GM04503 (cell line): ENCODE data around the gene CSTPP1.
A peak's percentile ranks its signal among the peaks of the same experiment; 100 is the strongest.

Source experiments
- DNase-seq: peaks from one replicate; pipeline ENCODE4 v3.0.0-alpha.2; 2012; ENCODE audit warnings: low read depth

The CSTPP1 gene

DNA sequence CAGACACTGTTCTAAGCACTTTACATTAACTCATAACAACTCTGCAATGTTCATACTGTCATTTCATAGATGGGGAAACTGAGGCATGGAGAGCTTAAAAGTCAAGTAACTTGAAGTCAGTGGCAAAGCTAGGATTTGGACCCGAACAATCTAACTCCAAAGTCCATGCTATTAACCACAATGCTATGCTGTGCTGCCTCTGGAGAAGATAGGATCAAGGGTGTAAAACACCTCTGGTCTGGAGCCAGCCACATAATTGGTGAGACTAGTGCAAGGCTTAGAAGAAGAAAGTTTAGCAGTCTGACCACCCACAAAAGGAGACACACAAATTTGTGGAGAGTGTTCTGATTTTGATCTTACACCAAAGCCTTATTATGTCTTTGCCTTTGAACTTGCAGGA, 196.4 kb downstream of the CSTPP1 start:
- no peak for DNase-seq

DNA sequence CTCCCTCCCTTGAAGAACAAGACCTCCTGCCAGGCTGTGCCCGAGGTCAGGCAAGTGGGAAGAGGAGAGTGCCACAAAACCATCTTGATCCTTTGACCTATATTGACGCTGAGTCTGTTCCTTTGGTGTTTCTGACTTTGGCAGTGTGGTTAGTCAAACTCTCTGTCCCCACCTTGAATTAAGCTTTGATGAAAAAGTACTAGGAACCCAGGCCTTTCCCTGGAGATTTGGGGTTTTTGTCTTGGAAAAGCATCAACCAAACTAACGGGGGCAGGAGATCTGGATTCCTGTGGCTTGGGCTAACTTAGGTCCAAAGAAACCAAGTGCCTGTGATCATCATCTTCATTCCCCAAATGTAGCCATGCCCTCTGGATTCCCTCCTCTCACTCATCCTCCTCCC, 199.8 kb downstream of the CSTPP1 start:
- DNase-seq: no peak

DNA sequence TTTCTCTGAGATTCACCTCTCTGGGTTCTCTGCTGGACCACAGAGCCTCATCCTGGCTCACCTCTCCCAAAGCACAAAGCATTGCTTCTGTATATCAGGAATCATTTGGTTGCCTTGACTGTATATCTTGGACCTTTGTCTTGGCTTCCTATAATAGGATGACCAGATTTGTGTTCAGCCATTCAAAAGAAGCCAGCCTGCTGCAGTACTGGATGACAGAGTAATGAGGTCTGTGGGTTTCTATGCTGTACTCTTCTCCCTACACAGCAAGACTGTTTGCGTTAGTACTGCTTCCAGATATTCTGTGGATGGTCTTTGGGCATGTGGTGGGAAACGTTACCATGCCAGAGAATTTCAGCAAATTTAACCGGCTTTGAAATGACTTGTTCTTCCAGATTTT, 200.4 kb downstream of the CSTPP1 start:
- no peak for DNase-seq

DNA sequence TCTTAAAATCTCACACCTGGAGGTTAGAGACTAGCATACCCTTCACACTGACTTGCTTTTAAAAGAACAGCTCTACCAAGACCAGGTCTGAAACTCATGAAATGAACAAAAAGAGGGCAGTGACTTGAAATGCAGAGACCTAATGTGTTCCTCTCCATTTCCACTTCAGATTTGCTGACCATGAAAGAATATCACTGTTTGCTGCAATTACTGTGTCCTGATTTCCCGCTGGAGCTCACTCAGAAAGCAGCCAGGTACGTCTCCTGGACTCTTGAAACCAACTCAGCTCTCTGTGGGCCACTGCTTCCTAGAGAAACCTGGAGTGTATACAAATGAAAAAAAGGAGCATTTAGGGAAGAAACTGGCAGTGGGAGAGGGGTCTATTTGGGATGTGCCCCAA, 200.9 kb downstream of the CSTPP1 start:
- no peak for DNase-seq

GRCh38 chr11:47139878-47140277, 203.3 kb downstream of the CSTPP1 start:
- DNase-seq: no peak

DNA sequence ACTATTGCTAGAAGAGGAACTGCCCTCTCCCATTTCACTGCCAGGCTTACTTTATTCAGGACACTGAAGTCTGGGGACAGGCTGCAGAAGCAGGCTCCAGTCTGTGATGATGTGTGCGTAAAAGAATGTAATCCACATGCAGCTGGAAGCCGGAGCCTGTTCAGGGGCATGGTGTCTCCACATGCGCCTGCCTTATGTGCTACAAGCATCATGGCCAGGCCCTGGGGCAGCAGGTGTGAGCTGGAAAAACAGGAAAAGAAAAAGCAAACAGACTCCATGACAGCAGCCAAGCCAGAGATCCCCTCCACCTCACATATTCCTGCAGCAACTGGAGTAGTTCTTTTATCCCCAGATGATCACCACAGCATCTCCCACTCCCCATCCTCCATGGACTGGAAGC, 206.8 kb downstream of the CSTPP1 start:
- peak; percentile 75 for DNase-seq

DNA sequence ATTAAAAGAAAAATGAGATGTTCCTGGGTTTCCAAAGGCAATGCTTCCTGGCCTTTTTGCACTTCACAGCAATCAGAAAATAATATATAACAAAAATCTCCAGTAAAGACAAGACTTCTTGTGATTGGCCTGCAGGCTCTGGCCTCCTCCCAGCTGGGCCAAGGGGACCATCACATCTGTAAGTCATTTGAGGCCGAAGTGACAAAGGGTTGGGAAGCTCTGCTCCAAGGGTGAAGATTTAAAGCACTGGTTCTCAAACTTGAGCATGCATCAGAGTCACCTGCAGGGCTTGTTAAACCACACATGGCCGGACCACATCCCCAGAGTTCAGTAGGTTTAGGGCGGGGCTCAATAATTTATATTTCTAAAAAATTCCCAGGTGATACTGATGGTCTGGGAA, 208.0 kb downstream of the CSTPP1 start:
- DNase-seq: no peak

DNA sequence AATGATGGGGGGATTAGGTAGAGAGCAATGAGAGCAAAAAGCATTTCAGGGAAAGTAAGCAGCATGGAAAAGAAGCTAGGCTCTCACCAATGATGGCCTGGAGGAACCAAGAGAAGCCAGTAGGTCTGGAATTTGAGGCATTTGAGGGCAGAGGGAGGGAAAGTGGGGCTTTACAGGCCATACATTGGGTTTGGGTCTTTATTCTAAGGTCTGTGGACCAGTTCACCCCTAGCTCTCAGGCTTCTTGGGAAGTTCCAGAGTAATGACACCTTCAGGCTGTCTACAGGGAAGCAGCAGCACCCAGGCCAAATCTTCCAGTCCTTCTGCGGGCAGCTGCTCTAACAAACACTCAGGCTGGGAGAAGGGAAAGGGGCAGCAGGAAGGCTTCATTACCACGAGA, 210.7 kb downstream of the CSTPP1 start:
- DNase-seq: no peak

DNA sequence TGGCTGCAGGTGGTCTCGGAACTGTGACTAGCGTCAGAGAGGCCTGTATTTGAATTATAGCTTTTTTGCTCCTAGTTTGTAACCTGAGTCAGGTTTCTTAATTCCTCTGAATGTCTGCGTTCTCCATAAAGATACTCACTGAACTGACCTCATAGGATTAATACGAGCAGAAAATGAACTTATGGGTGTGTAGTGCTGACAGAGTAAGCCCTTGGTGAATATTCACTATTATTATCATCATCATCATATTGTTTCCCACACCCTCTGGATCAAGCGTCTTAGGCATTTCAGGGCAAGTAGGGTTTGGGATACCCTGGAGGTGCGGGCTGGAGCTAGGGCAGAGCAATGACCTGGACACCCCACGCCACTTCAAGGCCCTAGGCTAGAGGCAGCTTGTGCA, 211.1 kb downstream of the CSTPP1 start:
- DNase-seq: no peak

DNA sequence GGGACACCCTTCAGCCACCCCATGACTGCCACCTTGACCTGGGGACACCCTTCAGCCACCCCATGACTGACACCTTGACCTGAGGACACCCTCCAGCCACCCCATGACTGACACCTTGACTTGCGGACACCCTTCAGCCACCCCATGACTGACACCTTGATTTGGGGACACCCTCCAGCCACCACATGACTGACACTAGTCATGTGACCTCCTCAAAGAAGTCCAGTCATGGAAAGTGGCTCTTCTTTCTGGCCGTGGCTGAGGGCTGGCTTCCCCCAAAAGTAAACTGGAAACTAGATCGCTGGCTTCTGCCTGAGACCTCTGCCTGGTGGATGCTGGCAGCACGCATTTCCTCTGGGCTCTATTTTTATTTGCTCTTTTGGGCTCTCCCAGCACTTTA, 211.7 kb downstream of the CSTPP1 start:
- DNase-seq: no peak

GRCh38 chr11:47148903-47149531, 212.5 kb downstream of the CSTPP1 start:
- DNase-seq: no peak

- DNase-seq: no peak
These were observed 213.2 kb downstream of the CSTPP1 start for GRCh38 chr11:47149782-47150181.

DNA sequence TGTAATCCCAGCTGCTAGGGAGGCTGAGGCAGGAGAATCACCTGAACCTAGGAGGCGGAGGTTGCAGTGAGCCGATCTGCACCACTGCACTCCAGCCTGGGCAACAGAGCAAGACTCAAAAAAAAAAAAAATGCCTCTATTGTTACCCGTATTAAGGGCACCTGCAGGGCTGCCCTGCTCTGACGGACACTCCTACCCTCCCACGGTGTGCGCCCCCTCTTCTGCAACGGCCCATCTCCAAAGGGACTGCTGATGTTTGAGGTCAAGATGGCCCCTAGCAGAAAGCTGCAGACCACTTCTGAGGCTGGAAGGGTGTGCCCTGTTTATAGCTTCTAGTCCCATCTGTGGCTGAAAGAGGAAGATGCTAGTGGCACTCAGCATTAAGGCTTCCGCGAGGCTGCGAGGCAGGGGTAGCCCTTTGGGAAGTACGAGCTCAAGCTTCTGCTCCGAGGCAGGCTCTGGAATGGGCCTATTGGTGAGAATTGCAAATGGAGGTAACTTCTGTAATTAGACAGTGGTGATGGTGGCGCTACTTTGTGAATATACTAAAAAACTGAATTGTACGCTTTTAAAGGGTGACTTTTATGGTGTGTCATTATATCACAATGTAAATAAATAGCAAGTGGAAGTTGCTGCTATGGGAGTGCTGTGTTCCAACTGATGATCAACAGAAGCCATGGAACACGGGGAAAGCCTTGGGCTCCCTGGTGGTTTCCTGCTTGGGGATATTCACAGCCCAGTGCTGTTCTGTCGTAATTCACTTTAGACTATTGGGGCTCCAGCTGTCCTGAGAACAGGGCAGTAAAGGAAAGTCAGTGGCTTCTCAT, 215.8 kb downstream of the CSTPP1 start:
- DNase-seq: no peak

DNA sequence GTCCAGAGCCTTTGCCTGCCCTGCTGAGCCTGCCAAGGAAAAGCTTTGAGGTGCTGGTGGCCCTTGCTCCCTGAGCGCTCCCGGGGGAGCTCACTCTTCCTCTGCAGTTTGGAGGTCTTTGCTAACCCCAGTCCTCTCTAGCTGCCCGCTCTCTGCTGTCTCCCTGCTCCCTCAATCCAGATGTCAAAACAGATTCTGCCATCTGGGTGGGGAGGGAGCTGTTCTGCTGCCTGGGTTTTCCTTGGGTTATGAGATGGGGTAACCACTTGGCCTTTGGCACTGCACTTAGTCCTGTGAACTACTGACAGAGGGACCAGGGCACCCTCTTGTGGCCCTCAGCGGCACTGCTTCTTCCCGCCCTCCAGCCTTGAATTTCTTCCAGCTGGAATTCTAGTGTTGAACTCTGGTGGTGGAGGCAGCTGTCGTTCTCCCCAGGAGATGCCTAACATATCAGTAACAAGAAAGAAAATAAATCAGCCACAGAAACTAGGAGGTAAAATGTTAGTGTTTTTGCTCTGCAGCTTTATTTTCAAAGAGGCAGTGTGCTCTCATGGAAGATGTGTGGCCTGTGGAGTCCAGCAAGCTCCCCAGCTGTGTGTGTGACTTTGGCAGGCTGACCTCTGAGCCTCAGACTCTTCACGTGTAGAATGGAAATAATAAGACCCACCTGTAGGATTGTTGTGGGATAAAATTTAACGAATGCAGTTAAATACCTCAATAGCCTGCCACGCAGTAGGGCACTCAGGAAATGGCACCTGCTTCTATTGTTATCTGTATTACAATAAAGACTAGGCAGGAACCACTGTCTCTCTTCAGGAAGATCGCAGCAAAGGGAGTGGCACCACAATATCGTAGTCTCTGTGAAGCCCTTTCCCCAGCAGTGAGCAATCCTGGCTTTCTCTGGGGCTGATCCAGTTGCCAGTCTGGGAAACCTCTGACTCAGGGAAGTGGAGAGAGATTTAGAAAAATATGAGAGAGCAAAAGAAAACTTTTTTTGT, 216.7 kb downstream of the CSTPP1 start:
- no peak for DNase-seq

- no peak for DNase-seq
These were observed 218.3 kb downstream of the CSTPP1 start for GRCh38 chr11:47154616-47155570.

DNA sequence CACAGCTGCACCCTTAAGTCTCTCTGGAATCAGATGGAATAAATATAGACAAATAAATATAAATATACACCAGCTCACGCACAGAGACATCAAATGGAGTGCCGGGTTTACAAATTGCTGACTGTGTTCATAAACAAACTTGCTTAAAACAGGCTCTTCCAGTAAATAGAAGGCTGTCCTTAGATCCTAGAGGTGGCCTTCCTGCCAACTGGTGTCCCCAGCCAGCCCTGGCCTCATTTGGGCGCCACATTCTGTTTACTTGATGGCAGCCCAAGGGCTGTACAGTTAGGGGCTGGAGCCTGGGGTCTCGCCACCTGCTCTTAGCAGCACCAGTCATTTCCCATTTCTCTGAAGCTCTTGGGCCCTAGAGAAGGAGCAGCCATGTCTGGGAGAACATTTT, 219.3 kb downstream of the CSTPP1 start:
- no peak for DNase-seq

- DNase-seq: no peak
These were observed 219.8 kb downstream of the CSTPP1 start for GRCh38 chr11:47156333-47156732.

DNA sequence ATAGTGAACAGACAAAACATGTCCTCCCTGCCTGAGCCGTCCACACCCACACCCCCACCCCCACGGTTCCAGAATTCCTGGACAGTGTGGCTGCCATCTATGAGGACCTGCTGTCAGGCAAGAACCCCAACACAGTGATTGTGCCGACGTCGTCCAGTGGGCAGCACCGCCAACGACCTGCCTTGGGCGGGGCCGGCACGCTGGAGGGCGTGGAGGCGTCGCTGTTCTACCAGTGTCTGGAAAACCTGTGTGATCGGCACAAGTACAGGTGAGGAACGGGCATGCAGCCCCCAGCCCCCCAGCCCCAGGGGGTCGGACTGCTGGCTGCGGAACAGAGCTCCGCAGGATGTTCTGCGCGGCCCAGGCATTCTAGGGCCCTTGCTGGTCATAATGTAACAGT, 220.4 kb downstream of the CSTPP1 start:
- no peak for DNase-seq

- no peak for DNase-seq
These were observed 221.2 kb downstream of the CSTPP1 start for GRCh38 chr11:47157805-47158204.

DNA sequence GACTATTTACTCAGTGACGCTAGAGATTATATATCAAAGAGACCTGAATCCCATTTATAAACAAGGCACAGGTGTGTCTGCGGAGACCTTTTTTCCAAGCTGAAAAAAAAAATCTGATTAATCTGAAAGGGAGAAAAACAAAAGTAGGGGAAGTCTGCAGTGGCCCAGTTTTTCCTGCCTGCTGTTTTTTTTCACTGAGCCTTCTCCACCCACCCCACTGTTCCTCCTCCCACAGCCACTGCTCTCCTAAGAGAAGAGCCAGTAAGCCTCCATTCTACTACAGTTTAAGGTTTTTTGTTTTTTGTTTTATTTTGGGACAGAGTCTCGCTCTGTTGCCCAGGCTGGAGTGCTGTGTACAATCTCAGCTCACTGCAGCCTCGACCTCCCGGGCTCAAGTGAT, 221.7 kb downstream of the CSTPP1 start:
- no peak for DNase-seq

DNA sequence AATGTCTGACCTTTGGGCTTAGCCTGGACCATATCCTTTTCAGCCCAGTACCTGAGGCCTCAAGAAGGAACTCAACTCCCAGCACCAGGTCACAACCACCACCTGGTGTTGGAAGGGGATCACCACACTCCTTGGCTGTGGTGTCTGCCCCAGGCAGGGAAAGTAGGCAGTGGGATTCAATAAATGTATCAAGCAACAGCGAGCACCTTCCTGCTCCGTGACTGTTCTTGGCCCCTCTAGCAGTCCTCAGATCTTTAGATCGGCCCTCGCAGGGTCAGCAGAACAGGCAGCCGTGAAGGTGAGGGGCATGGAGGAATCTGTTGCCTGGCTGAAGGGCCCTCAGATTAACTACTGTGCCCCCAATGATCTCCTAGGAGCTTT, 224.2 kb downstream of the CSTPP1 start:
- no peak for DNase-seq
